ENCODE measurements around the gene CCDC127.

Gene CCDC127

DNA sequence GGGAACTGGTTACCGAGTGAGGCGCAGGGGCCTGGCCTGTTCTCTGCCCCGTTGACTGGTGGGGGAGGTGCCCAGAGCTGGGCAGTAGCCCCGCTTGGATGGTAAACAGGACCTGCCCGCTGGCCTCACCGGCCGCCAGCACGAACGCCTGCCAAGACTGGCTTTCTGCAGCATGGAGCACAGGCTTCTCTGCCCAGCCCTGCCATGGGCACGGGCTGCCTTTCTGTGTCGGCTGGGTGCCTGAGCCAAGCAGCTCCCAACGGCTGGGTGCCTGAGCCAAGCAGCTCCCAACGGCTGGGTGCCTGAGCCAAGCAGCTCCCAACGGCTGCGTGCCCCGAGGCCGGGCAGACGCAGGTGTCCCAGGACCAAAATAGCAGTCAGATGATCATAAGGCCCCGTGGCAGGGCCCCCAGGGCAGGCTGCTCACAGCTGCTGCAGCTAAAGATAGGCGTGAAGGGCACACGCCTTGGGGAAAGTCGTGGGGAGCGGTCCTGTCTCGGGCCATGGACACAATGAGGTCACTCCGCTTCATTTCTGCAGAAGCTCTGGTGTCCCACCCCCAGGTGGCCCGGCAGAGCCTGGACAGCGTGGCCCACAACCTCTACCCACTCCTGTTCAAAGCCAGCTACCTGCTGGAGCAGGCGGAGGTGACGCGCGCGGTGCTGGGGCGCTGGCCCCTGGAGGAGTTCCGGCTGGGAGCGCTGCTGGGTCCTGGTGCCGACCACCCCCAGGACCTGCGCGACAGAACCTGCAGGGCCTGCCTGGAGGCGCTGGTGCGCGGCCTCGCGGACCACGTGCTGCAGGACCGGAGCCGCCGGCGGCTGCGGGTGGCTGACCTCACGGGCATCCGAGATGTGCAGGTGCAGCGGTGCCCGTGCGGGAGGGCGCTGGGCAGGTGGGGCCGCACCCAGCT is 26.7 kb downstream of the CCDC127 start, which contains the start of gene LRRC14B:
LRRC14B (plus strand) TSS at position 460 of the 913 bp plus-strand sequence; CDS start at position 504, 44 bp downstream.
- in situ Hi-C loops (cut with MboI; ENCODE audit: low sequenced_read_pairs) = no loop called here

GRCh38 chr5:190366-191035 is 27.5 kb downstream of the CCDC127 start:
- in situ Hi-C loops (cut with MboI; ENCODE audit: low sequenced_read_pairs) = no loop called here

GRCh38 chr5:189976-190365 is 28.0 kb downstream of the CCDC127 start:
- in situ Hi-C loops (cut with MboI; ENCODE audit: low sequenced_read_pairs) = no loop called here

GRCh38 chr5:189486-189885 is 28.5 kb downstream of the CCDC127 start:
- in situ Hi-C loops (cut with MboI; ENCODE audit: low sequenced_read_pairs) = no loop called here

GRCh38 chr5:188488-189481 is 29.2 kb downstream of the CCDC127 start:
- in situ Hi-C loops (cut with MboI; ENCODE audit: low sequenced_read_pairs) = no loop called here

DNA sequence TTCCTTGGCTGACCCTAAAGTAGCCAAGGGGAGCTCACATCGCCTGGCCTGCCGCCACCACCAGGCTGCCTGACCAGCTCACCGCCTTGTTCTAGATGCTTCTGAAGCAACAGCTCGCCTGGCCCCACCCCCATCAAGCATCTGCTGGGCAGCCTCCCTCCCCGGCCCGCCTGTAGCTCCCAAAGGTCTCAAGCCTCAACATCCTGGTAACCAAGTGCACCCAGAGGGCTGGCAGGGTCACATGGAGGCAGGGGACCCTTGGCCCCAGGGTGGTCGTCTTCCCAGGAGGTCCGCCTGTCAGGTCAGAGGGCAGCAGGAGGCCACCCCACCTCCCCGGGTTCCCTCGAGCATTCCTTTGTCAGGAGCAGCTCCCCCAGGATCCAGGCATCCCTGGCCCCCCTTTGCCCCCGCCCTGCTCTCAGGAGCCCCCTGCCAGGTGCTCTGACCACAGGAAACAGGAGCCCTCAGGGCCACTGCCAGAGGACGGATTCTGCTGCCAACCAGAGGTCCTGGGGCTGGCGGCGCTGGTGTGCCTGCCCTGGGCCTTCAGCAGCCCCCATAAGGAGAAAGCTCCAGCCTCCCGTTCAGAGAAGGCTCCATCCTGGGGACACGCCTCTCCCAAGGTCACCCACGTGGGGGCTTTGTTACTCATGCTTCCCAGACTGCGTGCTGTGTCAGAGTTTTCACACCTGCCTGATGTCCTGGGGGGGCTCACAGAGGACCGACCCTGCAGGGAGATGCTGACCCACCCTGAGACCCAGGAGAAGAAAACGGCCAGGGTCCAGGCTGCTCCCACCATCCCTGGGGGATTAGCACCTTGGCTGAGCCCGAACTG is 30.1 kb downstream of the CCDC127 start:
- in situ Hi-C loops (cut with MboI; ENCODE audit: low sequenced_read_pairs) = no loop called here

GRCh38 chr5:187042-187431 is 30.9 kb downstream of the CCDC127 start:
- in situ Hi-C loops (cut with MboI; ENCODE audit: low sequenced_read_pairs) = no loop called here

- in situ Hi-C loops (cut with MboI; ENCODE audit: low sequenced_read_pairs) = no loop called here
Observed at GRCh38 chr5:186091-187041, 31.6 kb downstream of the CCDC127 start.

- in situ Hi-C loops (cut with MboI; ENCODE audit: low sequenced_read_pairs) = no loop called here
Observed at GRCh38 chr5:185095-186070, 32.6 kb downstream of the CCDC127 start.

GRCh38 chr5:184471-184870 is 33.5 kb downstream of the CCDC127 start:
- in situ Hi-C loops (cut with MboI; ENCODE audit: low sequenced_read_pairs) = no loop called here

DNA sequence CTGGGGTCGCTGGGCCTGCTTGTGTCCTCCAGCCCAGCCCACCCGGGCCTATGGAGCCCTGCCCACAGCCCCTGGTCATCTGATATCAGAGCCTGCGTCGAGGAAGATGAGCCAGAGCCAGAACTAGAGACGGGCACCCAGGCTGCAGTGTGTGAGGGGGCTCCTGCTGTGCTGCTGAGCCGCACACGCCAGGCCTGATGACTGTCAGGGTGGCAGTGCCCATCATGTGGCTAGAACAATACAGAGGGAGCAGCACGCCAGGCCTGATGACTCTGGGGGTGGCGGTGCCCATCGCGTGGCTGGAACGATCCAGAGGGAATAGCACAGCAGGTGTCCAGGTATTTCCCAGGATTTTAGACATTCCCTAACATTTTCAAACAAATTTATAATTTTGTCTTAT is 35.8 kb downstream of the CCDC127 start:
- in situ Hi-C loops (cut with MboI; ENCODE audit: low sequenced_read_pairs) = no loop called here

- in situ Hi-C loops (cut with MboI; ENCODE audit: low sequenced_read_pairs) = no loop called here
Observed at GRCh38 chr5:181566-181965, 36.4 kb downstream of the CCDC127 start.

GRCh38 chr5:181160-181559 is 36.8 kb downstream of the CCDC127 start:
- in situ Hi-C loops (cut with MboI; ENCODE audit: low sequenced_read_pairs) = no loop called here

- in situ Hi-C loops (cut with MboI; ENCODE audit: low sequenced_read_pairs) = no loop called here
Observed at GRCh38 chr5:180286-180918, 37.6 kb downstream of the CCDC127 start.

GRCh38 chr5:179401-179800 is 38.6 kb downstream of the CCDC127 start:
- in situ Hi-C loops (cut with MboI; ENCODE audit: low sequenced_read_pairs) = no loop called here

DNA sequence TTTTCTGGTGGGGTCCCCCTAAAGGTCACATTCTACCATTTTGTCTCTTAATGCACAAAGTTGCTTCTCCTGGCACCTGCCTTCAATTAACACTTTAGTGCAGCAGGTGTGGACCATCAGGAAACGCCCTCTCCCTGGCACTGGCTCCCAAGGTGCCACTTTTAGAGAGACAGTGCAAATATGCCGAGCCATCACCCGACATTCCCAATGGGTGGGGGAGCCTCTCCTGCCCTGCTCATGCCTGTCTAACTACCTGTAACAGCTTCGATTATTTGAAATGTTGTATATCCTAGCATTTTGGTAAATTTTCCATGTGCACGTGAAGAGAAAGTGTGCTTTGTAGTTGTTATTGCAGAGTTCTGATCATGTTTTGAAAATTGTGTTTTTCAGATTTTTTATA is 39.8 kb downstream of the CCDC127 start:
- in situ Hi-C loops (cut with MboI; ENCODE audit: low sequenced_read_pairs) = no loop called here

- in situ Hi-C loops (cut with MboI; ENCODE audit: low sequenced_read_pairs) = no loop called here
Observed at GRCh38 chr5:176296-176823, 41.6 kb downstream of the CCDC127 start.

Data from HL-60/S4 treated with phorbol 12-myristate 13-acetate at 8.2 ng/mL for 4 days and 3 days (cell line).